Stimulated activated naive B cell treated with anti-CD40 and anti-IgM and Interleukin-4, amounts not matched to agents 10 μg/mL and 1 μg/mL and 100 μg/mL, for 72 hours (primary cell): Measurements from ENCODE around the gene SLC44A3.

Experiments used
- ATAC-seq, 2 donors: fragments of 150-1000 bp; cut with Tn5 transposase; replicated peaks; 2 replicates each; pipeline ENCODE4 v1.10.0; 2021; ENCODE audit warnings: moderate library complexity in 1 of 2
- DNase-seq: peaks from one replicate; pipeline ENCODE4 v3.0.0; 2021
- H3K27ac Mint-ChIP-seq: one replicate; pipeline ENCODE4 v1.8.0; 2022; ENCODE audit warnings: mild to moderate bottlenecking, mixed read lengths
- H3K27me3 Mint-ChIP-seq, 2 donors: one replicate each; pipeline ENCODE4 v1.8.0; 2022; ENCODE audit warnings: mixed read lengths in 2 of 2
- H3K36me3 Mint-ChIP-seq, 2 donors: one replicate each; pipeline ENCODE4 v1.8.0; 2022; ENCODE audit warnings: mixed read lengths in 2 of 2, mild to moderate bottlenecking in 1 of 2
- H3K4me1 Mint-ChIP-seq, 2 donors: one replicate each; pipeline ENCODE4 v1.8.0; 2022; ENCODE audit warnings: mixed read lengths in 2 of 2, mild to moderate bottlenecking in 1 of 2
- H3K4me3 Mint-ChIP-seq, 2 donors: one replicate each; pipeline ENCODE4 v1.8.0; 2022; ENCODE audit warnings: mild to moderate bottlenecking in 2 of 2, mixed read lengths in 2 of 2, moderate library complexity in 1 of 2
- H3K9me3 Mint-ChIP-seq, 2 donors: one replicate each; pipeline ENCODE4 v1.8.0; 2022; ENCODE audit warnings: mixed read lengths in 2 of 2, mild to moderate bottlenecking in 1 of 2

Gene SLC44A3

DNA sequence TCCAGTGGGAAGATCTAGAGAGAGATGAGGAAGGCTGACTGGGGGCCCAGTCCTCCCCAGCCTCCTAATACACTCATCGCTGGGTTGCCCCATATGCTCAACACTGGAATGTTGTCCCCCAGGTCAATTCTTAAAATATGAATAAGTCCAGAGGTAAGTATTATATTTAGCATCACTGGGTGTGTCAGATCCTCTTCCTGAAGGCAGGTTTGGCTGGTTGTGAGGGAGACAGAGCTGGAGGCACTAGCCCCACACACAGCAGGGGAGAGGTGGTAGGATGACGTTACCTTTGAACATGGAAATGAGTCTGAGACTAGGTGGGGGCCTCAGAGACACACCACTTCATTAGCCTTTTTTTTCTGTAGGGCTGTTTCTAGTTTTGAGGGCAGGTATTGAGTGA lies 42.6 kb downstream of the SLC44A3 start:
- no peak for ATAC-seq
- H3K27me3 Mint-ChIP-seq, result peaks cover 8 to 11% of the 10 kb centered on the region in 2 donors
- H3K9me3 Mint-ChIP-seq, result no peaks in the 10 kb centered on the region

DNA sequence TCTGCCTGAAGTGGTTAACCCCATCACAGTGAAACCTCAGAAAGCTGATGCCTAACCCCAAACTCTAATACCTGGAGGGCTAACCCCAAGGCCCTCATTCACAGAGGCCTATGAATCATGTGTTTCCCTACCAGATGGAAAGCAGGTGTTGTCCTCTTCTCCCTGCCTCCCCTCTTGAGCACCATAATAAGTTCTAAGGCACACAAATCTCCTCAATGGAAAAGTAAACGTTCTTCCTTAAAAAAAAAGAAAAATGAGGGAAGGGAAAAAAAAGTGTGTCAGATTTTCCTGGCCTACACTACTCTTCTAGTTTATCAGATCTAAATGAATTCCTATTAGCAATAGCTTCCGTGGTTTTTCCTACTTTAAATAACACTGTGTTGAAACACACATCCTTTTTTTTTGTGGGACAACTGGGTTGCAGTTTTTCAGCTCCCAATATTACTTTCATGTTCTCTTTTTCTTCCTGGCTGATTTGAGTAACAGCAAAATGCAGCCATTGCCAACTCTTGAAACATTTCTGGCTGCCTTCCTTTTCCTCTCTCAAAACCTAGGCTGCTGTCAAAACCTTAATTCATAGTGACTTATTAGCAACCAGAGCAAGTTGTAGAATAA lies 43.2 kb downstream of the SLC44A3 start:
- peaks cover 5 to 8% of the 10 kb centered on the region in 2 donors for H3K27me3 Mint-ChIP-seq
- H3K4me3 Mint-ChIP-seq, result no peak overlapping the region
- no peak for ATAC-seq
- no peaks in the 10 kb centered on the region for H3K4me1 Mint-ChIP-seq
- no peak overlapping the region for H3K27ac Mint-ChIP-seq
- no peaks in the 10 kb centered on the region for H3K36me3 Mint-ChIP-seq
- no peaks in the 10 kb centered on the region for H3K9me3 Mint-ChIP-seq
- no peak for DNase-seq

More for the DNA sequence above, 42.6 kb downstream of the SLC44A3 start:
- Mint-ChIP-seq H3K36me3 (no peaks in the 10 kb centered on the region), H3K4me1 (no peaks in the 10 kb centered on the region), H3K27ac (no peak overlapping the region), H3K4me3 (no peak overlapping the region)
- no peak for DNase-seq

DNA sequence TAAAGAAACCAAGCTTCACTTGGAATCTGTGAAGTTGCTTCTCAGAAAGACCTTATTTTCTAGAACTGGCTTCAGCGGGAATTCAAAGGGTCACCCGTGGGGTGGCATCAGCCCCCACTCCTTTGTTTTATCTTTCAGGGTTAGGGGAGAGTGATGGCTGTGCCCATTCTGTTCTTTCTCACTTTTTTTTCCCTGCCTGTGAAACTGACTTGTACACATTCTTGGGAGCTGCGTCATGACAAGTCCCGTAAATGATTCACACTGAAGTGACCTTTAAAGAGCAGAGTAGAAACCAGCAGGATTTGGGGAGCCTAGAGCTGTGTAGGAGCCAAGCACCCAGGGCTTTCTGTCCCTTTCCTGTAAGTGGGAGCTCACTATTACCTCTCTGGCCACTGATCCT lies 43.8 kb downstream of the SLC44A3 start:
- DNase-seq (no peak), ATAC-seq (no peak)
- no peaks in the 10 kb centered on the region for H3K36me3 Mint-ChIP-seq
- H3K4me3 Mint-ChIP-seq, result no peak overlapping the region
- H3K27me3 Mint-ChIP-seq, result peaks cover 4 to 5% of the 10 kb centered on the region in 2 donors
- H3K27ac Mint-ChIP-seq, result no peak overlapping the region
- no peaks in the 10 kb centered on the region for H3K4me1 Mint-ChIP-seq
- H3K9me3 Mint-ChIP-seq, result no peaks in the 10 kb centered on the region

DNA sequence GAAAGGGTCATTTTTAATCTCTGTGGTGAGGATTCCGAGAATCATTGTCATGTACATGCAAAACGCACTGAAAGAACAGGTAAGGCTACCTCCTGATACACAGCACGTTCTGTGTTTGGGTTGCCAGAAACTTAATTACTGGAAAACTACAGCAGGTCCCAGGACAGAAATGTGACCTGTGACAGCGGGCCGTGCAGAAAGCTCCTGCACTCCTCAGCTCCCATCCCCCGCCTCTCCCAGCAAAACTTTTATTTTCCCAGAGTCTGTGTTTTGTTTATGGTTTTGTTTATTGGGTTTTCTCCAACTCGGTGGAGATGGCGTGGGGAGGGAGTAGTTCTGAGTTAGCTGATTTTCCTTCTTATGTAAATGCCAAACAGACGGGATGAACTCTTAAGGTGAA lies 44.7 kb downstream of the SLC44A3 start:
- Mint-ChIP-seq H3K36me3 (no peaks in the 10 kb centered on the region), H3K27ac (no peak overlapping the region), H3K4me1 (no peaks in the 10 kb centered on the region), H3K9me3 (no peaks in the 10 kb centered on the region), H3K27me3 (no peaks in the 10 kb centered on the region), H3K4me3 (no peak overlapping the region)
- DNase-seq (no peak), ATAC-seq (no peak)

DNA sequence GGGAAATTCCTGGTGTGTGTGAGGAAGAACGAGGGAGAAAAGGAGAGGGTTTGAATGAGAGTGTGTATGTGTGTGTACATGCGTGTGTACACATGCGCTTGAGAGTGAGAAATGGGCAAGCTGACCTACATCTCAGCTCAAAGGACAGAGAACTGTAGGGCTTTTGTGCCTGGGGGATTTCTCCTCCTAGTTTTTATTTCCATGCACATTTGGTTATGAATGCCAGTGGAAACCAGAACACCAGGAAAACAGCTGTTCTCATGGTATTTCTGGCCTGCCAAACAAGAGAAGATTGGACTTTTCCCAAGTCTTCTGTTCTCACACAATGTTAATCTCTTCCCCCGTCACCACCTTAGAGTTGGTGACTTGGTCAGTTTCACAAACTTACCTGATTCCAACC lies 45.2 kb downstream of the SLC44A3 start:
- no peak overlapping the region for H3K4me3 Mint-ChIP-seq
- H3K27ac Mint-ChIP-seq, result no peak overlapping the region
- DNase-seq, result no peak
- no peak for ATAC-seq
- H3K27me3 Mint-ChIP-seq, result no peaks in the 10 kb centered on the region
- H3K4me1 Mint-ChIP-seq, result no peaks in the 10 kb centered on the region
- no peaks in the 10 kb centered on the region for H3K9me3 Mint-ChIP-seq
- H3K36me3 Mint-ChIP-seq, result no peaks in the 10 kb centered on the region

DNA sequence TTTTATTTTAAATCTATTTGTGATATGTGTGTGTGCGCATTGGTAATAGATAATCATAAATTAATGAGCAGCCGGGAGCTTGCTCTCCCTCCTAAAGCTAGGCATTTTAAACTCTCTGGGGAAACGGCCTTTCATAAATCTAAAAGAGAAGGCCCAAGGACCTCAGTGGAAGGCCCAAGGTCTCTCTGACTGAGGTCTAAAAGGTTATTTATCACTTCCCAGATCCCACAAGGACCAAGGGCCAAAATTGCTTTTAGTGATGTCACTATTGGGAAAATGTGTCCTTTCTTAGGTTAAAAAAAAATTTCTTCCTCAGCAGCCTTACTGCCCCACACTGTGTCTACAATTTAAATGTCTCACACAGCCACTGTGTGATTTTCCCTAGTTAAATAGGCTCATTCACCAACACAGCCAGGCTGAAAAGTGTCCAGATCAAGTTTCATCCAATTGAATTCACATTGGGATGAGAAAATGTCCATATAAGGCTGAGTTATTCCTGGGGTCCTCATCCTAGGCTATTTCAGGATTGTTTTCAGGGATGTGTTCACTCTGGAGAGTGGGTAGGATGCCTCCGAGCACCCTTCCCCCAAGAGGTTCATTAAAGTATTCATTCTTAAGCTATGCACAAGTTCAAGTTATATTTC lies 46.1 kb downstream of the SLC44A3 start:
- H3K27me3 Mint-ChIP-seq, result no peaks in the 10 kb centered on the region
- ATAC-seq (no peak), DNase-seq (no peak)
- no peaks in the 10 kb centered on the region for H3K4me1 Mint-ChIP-seq
- H3K9me3 Mint-ChIP-seq, result no peaks in the 10 kb centered on the region
- no peak overlapping the region for H3K27ac Mint-ChIP-seq
- H3K4me3 Mint-ChIP-seq, result no peak overlapping the region
- H3K36me3 Mint-ChIP-seq, result no peaks in the 10 kb centered on the region

DNA sequence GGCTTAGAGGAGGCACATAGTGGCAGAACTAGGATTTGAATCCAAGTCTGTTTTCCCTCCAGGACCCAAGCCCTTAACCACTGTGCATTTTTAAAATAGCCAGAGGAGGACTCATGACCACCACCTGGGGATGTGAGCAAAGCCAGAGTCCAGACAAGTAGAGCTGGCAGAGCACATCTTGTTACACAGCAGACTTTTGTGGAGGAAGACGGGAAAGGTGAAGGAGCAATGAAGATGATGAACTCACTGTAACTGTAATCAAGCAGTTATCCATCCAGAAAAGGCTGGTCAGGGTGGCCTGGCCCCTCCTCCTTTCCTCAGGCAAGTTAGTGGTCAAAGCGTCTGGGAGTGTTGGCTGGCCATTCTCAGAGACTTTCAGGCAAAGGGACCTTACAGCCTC lies 50.9 kb downstream of the SLC44A3 start:
- Mint-ChIP-seq H3K27me3 (peaks cover 3 to 6% of the 10 kb centered on the region in 2 donors), H3K4me1 (no peaks in the 10 kb centered on the region), H3K36me3 (no peaks in the 10 kb centered on the region), H3K4me3 (no peak overlapping the region), H3K9me3 (no peaks in the 10 kb centered on the region), H3K27ac (no peak overlapping the region)
- DNase-seq (no peak), ATAC-seq (no peak)

DNA sequence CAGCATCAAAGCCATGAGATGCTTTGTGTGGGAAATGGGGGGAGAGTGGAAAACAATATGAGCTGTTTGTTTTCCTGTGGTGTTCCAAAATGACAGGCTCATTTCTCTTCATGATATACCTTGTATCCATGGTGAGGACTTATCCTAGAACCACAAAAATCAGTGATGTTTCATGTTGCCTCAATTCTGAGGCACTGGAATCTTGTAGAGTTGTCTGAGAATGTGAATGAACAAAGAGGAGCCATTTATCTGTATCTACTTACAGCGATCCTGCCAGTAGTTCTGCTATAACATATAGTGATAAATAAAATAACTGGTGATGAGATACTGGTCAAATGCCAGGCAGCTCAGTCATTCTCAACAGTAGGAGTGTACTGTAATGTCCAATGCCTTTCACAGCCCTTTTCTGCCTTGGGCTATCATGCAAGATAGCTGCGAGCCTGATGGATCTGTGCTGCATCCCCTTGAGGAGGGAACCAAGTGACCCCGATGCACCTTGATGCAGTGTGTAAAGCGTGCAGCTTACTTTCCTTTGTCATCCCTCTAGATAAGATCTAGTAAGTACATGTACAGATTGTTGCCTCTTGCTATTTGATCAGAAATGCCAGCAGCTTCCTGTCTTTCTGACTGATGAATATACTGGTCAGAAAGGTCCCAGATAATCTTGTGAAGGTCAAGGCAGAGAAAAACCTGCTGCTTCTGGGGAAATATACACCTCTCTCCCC lies 52.8 kb downstream of the SLC44A3 start:
- Mint-ChIP-seq H3K27me3 (peaks cover 14 to 20% of the 10 kb centered on the region in 2 donors), H3K4me3 (no peak overlapping the region), H3K9me3 (no peaks in the 10 kb centered on the region), H3K27ac (no peak overlapping the region), H3K36me3 (no peaks in the 10 kb centered on the region), H3K4me1 (no peaks in the 10 kb centered on the region)
- DNase-seq, result no peak
- no peak for ATAC-seq

DNA sequence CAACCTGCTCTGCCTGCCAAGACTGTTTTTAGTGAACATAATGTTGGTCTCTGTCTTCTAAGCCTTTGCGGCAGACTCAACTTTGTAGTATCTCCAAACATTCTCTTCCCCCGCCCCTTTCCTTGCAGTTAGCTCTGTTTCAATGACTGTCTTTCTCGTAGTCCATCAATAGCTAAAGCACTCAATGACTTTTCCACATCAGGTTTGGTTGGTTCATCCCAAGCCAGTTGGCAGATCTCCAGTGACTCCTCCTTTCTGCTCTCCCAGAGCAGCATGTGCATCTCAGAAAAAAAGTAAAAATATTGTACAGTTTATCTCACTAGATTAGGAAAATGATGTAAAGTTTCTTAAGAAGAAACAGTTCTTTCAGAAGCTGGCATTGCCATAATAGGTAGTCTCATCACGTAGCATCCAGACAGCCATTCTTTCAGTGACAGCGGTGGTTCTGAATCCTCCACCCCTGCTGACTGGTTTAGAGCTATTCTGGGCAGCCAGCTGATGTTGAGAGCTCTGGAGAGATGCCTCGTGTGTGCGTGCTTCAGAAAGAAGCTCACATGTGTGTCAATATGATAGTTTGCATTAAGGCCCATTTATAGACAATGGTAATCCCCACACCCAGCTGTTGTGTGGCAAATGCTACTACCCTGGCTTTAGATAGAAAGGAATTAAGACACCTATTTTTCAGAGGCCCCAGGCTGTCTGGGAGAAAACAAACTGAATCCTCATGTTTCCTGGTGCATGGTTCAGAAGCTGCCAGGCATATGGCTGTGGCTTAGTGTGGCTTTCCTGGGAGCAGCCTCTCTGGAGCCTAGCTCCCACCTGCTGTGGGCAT lies 53.6 kb downstream of the SLC44A3 start:
- DNase-seq, result no peak
- Mint-ChIP-seq H3K4me3 (no peak overlapping the region), H3K36me3 (no peaks in the 10 kb centered on the region), H3K4me1 (no peaks in the 10 kb centered on the region), H3K27me3 (peaks cover 14 to 20% of the 10 kb centered on the region in 2 donors), H3K9me3 (no peaks in the 10 kb centered on the region), H3K27ac (no peak overlapping the region)
- ATAC-seq, result peak in 1 of 2 donors; percentile 16

DNA sequence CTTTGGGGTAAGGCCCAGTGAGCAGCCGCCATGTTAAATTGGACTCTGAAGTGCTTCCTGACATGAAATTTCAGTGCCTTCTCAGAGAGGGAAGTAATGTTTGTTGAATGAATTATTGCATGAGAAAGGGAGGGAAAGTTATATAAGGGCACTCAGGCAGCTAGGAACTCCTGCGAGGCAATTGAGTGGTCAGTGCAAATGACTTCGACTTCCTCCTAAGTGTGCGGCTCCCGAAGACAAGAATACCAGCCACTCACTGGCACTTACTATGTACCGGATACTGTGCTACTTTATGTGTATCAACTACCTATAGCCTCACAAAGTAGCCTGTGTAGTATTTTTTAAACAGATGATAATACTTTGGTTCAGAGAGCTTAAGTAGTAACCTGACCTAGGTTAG lies 54.3 kb downstream of the SLC44A3 start:
- Mint-ChIP-seq H3K4me1 (no peaks in the 10 kb centered on the region), H3K4me3 (no peak overlapping the region), H3K27ac (no peak overlapping the region), H3K27me3 (peaks cover 14 to 20% of the 10 kb centered on the region in 2 donors), H3K36me3 (no peaks in the 10 kb centered on the region), H3K9me3 (no peaks in the 10 kb centered on the region)
- ATAC-seq (no peak), DNase-seq (no peak)

DNA sequence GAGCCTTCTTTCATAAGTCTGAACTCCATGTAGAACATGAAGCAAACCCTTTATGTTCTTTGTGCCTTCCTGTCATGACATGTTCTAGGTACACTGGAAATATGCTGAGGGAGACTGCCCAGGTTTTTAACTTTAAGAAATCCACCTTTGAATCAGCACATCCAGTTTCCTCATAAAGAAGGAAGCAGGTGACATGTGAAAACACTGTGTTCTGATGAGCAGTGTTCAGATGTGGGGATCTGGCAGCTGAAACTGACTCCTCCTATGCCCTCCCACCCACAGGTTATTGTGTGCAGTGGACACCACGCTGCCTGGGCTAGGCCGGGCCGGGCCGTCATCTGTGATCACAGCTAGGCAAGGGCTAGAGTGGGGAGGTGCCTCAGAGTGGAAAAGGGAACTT lies 55.6 kb downstream of the SLC44A3 start:
- Mint-ChIP-seq H3K27me3 (peaks cover 14 to 20% of the 10 kb centered on the region in 2 donors), H3K4me3 (no peak overlapping the region), H3K4me1 (no peaks in the 10 kb centered on the region), H3K9me3 (no peaks in the 10 kb centered on the region), H3K27ac (no peak overlapping the region), H3K36me3 (no peaks in the 10 kb centered on the region)
- DNase-seq (no peak), ATAC-seq (peak in 1 of 2 donors; percentile 14)

DNA sequence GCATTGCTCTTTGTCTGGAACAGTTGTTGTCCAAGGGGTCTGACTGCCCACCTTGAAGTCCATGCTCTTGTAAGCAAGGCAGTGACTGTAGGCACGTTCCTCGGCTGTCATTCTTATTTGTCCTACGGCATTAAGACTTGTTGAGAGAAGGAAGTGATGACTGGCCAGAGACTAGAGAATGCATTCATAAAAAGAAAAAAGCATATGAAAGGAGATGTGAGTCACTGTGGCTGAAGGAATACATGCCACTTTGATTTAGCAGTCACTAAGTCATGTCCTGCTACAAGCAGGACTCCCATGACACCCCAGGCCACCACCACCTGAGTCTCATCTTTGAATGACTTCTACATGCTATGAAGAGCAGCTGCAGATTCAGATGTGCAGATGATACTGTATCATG lies 56.2 kb downstream of the SLC44A3 start:
- Mint-ChIP-seq H3K27me3 (peaks cover 14 to 20% of the 10 kb centered on the region in 2 donors), H3K27ac (no peak overlapping the region), H3K9me3 (no peaks in the 10 kb centered on the region), H3K4me3 (no peak overlapping the region), H3K36me3 (no peaks in the 10 kb centered on the region), H3K4me1 (no peaks in the 10 kb centered on the region)
- DNase-seq (no peak), ATAC-seq (no peak)

DNA sequence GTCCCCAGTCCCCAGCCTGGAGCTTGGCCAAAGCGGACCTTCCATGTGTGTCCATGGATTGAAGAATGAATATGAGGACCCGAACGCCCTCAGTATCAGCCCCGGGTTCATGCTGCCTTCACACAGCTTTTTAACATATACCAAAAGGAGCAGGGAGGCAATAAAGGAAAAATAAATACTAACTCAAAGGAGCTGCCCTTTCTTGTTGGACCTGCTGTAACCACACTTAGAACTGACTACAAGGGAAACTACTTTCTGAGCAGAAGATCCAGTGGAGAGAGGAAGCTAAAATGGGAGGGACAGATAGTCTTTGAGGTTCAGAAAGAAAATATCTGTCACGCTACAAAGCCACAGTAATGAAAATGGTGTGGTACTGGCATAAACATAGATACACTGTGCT lies 58.2 kb downstream of the SLC44A3 start:
- Mint-ChIP-seq H3K9me3 (no peaks in the 10 kb centered on the region), H3K4me1 (peaks cover 0 to 1% of the 10 kb centered on the region in 2 donors), H3K4me3 (no peak overlapping the region), H3K27me3 (peaks cover 14 to 20% of the 10 kb centered on the region in 2 donors), H3K27ac (no peak overlapping the region), H3K36me3 (no peaks in the 10 kb centered on the region)
- no peak for DNase-seq
- ATAC-seq, result no peak

DNA sequence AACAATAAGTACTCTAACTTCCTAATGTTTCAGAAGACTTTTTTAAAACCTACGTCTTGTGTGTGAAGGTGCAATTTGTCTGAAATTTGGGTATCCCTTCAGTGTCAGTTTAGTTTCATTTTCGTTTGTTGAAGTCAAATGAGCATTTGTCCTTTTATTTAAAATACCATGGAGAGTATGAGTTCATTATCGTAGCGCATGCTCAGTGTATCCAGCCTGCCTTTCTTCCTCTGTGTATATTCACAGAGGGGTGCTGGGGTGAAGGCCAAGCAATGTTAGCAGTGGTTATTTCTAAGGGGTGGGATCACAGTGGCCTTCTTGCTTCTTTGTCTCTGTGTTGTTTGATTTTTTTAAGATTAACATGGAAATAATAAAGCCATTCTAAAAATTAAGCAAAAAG lies 63.5 kb downstream of the SLC44A3 start:
- Mint-ChIP-seq H3K27ac (no peak overlapping the region), H3K4me1 (peaks cover 3 to 8% of the 10 kb centered on the region in 2 donors), H3K9me3 (no peaks in the 10 kb centered on the region), H3K27me3 (no peaks in the 10 kb centered on the region), H3K4me3 (no peak overlapping the region), H3K36me3 (no peaks in the 10 kb centered on the region)
- no peak for DNase-seq
- peak; percentile 53 to 69 for ATAC-seq
